COLO668 (cell line): ENCODE measurements around the gene MPST.

Experiments
- DNase-seq: peaks from one replicate; lab custom pipeline; 2025; ENCODE audit not compliant: unreplicated experiment; lab: John Stamatoyannopoulos, UW

MPST gene

GRCh38 chr22:37043828-37044538 lies 24.4 kb downstream of the MPST start:
- DNase-seq = peak; percentile 71

- DNase-seq = no peak
Observed at GRCh38 chr22:37044634-37045625, 25.4 kb downstream of the MPST start.

- no peak for DNase-seq
Observed at GRCh38 chr22:37045958-37046357, 26.4 kb downstream of the MPST start.

GRCh38 chr22:37046589-37046988 lies 27.0 kb downstream of the MPST start:
- no peak for DNase-seq

DNA sequence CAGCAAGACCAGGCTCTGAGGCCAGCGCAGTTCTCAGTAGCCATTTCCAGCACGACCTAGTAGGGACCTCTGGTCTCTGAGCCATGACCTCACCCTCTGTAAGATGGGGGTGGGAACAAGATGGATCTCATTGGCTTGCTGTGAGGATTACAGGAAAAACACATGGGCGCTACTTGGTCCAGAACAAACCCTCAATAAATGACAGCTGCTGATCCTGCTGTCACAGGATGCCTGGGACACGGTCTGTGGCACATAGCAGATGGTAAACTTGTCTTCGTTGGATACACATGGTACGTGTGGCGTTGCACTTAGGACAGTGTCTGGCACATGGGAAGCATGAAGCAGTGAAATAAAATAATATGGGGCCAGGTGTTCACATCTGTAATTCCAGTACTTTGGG lies 27.5 kb downstream of the MPST start:
- DNase-seq = no peak

- DNase-seq = no peak
Observed at GRCh38 chr22:37048133-37048532, 28.6 kb downstream of the MPST start.

DNA sequence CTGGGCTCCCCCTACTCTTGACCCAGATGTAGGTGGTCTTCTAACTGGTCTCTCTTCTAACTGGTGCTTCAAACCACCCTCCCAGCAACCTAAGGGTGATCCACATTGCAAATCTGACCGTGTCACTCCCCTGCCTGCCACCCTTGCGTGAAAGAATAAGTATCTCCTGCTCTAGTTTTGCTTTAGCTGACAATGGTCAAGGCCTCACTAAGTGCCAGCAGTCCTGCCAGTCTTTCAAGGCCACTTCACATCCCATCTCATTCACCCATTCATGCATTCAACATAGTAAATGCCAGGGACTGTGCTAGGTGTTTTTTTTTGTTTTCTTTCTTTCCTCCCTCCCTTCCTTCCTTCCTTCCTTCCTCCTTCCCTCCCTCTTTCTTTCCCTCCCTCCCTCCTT lies 29.7 kb downstream of the MPST start:
- DNase-seq = no peak

DNA sequence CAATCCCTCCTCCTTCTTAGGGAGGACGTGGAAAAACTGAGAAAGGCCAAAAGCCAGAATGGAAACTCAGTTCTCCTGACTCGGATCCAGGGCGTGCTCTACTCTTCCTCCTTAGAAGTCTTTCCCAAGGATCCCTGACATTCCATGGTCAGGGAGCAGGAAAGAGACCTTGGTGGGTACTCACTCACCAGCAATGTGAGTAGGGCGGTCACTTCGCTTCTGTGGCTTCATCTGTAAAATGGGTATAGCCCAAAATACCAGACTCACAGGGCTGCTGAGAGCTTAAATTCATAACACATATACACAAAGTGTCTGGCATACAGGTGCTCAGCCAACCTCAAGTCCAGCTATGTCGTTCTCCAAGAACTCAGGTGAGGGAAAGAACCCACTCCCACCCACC lies 31.4 kb downstream of the MPST start:
- DNase-seq = no peak

- peak; percentile 87 for DNase-seq
Observed at GRCh38 chr22:37051391-37052385, 32.1 kb downstream of the MPST start, which contains the start of gene KCTD17. TSS of gene KCTD17 (plus strand) at chr22:37051742. CDS start at chr22:37051761, 19 bp downstream.

DNA sequence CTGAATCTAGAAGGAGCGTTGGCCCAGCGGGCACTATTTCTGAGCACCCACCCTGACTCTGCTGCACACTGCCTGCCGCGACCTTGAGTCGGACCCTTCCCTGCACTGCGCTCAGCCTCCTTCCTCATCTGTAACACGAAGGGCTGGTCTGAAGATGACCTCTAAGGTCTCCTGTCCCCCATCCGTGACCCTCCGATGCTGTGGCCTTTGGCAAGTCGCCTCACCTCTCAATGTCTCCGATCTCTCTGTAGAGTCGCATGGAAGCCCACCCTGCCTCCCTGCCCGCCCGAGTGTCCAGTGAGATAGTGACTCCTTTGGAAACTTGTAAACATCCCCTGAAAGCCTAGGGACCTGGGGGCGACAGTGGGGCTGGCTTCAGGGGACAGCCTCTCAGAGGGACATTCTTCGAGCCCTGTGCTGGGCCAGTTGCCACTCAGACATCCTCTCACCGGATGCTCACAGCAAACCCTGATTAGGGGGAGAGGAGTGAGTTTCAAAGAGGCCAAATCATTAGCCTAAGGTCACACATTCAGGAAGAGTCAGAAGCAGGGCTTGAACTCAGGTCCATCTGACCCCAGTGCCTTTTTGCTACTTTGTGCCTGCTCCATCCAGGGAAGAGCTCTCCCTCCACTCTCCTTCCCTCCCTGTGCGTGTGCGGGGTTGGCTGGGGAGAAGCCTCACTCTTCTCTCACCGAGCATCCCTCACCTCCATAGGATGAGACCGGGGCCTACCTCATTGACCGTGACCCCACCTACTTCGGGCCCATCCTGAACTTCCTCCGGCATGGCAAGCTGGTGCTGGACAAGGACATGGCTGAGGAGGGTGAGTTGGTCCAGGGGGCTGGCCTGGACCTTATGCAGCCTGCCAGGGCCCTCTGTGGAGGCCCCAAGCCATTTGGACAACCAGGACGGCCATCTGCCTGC lies 33.1 kb downstream of the MPST start:
- no peak for DNase-seq

DNA sequence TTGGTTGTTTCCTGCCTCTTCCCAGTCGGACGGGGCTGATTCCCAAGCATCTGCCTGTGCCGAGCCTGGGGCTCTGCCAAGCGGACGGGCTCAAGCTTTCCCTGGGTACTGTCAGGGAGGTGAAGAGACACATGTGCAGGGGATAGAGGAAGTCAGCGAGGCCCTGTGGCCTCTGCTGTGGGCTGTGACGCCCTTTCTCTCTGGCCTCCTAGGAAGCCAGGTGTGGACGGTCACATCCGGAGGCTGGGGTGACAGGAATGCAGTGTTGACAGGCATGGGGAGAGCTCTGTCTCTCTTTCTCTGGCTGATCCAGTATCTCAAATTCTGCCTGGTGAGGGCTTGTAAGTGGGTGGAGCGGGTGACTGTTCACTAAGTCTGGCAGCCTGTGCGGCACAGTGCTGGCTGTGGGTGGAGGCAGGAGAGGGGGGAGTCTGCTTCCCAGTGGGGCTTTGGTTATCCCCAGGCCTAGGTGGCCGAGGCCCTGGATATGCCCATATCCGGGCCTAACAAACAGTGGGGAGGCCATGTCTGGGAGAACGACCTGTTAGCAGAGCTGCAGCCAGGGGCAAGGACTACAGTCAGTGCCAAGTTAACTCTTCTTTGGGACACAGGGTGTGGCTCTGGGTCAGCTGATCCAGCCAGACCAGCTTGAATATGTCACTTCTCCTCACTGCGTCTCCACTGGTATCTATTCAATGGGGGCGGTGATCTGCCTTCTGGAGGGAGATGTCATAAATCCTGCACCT lies 33.9 kb downstream of the MPST start:
- peak; percentile 19 for DNase-seq

DNA sequence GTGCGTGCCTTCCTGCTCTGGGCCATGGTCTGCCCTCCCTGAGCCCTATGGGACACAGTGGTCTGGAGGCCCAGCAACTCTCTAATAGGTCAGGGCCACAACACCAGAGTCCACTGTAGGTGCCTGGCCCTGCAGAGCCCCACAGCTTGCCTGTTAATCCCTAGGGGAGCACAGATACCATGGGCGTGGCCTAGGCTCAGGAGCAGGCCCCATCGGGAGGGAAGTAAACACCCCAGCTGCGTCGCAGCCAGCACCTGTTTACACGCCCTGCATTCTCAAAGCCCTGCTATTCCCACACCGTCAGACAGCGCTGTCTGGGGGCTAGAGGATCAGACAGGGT lies 34.5 kb downstream of the MPST start:
- peak; percentile 89 for DNase-seq

- DNase-seq = peak; percentile 75
Observed at GRCh38 chr22:37054600-37055365, 35.2 kb downstream of the MPST start.

GRCh38 chr22:37056246-37056645 lies 36.7 kb downstream of the MPST start:
- no peak for DNase-seq

DNA sequence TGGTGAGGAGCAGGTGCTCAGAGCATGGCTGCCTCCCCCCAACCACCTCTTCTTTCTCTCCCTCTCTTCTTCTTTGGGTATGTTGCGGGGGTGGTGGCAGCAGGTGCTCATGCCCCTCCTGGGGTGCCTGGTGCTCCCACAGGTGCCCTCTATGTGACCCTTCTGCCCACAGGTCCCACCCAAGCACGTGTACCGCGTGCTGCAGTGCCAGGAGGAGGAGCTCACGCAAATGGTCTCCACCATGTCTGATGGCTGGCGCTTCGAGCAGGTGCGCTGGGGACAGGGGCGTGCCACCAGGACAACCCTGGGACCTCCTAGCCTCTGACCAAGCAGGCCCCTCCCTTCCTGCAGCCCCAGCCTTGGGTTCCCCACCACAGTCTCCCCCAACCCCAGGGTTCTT lies 37.7 kb downstream of the MPST start:
- no peak for DNase-seq

- DNase-seq = no peak
Observed at GRCh38 chr22:37057796-37058510, 38.4 kb downstream of the MPST start.

GRCh38 chr22:37058917-37059701 lies 39.6 kb downstream of the MPST start:
- no peak for DNase-seq
